Esophagus muscularis mucosa (tissue), 4 donors: Measurements from ENCODE around the gene SGK1. TPM values are rescaled to one million over a fixed set of nuclear protein-coding genes. Genes with fewer than 3 reads are reported as not detected.

Source experiments
- DNase-seq: peaks from one replicate; pipeline ENCODE4 v3.0.0-alpha.2; 2017; ENCODE audit errors: extremely low spot score
- H3K27ac ChIP-seq, 4 donors: fragments of 200-600 bp; sonication (generic); replicated peaks in 1 of 4; 1 replicate in 3 of 4; 2 replicates in 1 of 4; pipeline ENCODE4 v1.5.1; 2016 to 2019; ENCODE audit warnings: mild to moderate bottlenecking in 1 of 4
- H3K27me3 ChIP-seq, 4 donors: fragments of 200-600 bp; sonication (generic); one replicate each; pipeline versions ENCODE4 v1.5.1 to v1.6.0; 2016 to 2019
- H3K36me3 ChIP-seq, 4 donors: fragments of 200-600 bp; sonication (generic); one replicate each; pipeline ENCODE4 v1.5.1; 2016 to 2019
- H3K4me1 ChIP-seq, 4 donors: fragments of 200-600 bp; sonication (generic); one replicate each; pipeline ENCODE4 v1.5.1; 2016 to 2019
- H3K4me3 ChIP-seq, 4 donors: fragments of 200-600 bp; sonication (generic); 1 replicate in 2 of 4; 2 replicates in 2 of 4; pipeline ENCODE4 v1.5.1; 2016 to 2019; ENCODE audit warnings: mild to moderate bottlenecking in 4 of 4, moderate library complexity in 1 of 4
- H3K9me3 ChIP-seq, 4 donors: fragments of 200-600 bp; sonication (generic); 1 replicate in 3 of 4; 2 replicates in 1 of 4; pipeline ENCODE4 v1.5.1; 2016 to 2019
- EP300 ChIP-seq: sonication (generic); formaldehyde crosslinking; IDR thresholded peaks from one replicate; pipeline ENCODE4 v1.6.1; 2017; ENCODE audit warnings: antibody characterized with exemption
- POLR2A ChIP-seq: fragments of 450-650 bp; IDR thresholded peaks from one replicate; pipeline ENCODE4 v1.6.1; 2017; ENCODE audit warnings: antibody characterized with exemption, moderate library complexity, mild to moderate bottlenecking, low read depth
- POLR2AphosphoS5 ChIP-seq, 2 donors: sonication (generic); formaldehyde crosslinking; IDR thresholded peaks; one replicate each; pipeline ENCODE4 v1.6.1; 2017; ENCODE audit warnings: antibody characterized with exemption in 2 of 2
- WGBS: methylation state at CpG from one replicate; pipeline ENCODE4 v1.1.5; 2018; 5-methylcytosine and 5-hydroxymethylcytosine counted together
- intact Hi-C: fragments of 100-400 bp; cut with DNase I; formaldehyde crosslinking; loops from one replicate; pipeline ENCODE4 v1.15.1; 2023
- total RNA-seq, 4 donors: library from RNA; depleted of rRNA; stranded (reverse); fragments of >200 nt; gene quantifications; one replicate each; pipeline versions ENCODE4 v1.1.0 to v1.2.1, GENCODE V29; 2016
- TF ChIP-seq, protein P1 (sequence below), 3 experiments: fragments of 200-600 bp in 2 of 3; fragments of 450-650 bp in 1 of 3; sonication (generic) in 2 of 3; IDR thresholded peaks; one replicate each; pipeline ENCODE4 v1.5.1; 2017 to 2019; ENCODE audit warnings: antibody characterized with exemption in 3 of 3, mild to moderate bottlenecking in 2 of 3, moderate library complexity in 1 of 3

SGK1 gene
- total RNA-seq, 4 donors from 2014 or later = 30.7 to 52.8 (median 43.9) TPM

DNA sequence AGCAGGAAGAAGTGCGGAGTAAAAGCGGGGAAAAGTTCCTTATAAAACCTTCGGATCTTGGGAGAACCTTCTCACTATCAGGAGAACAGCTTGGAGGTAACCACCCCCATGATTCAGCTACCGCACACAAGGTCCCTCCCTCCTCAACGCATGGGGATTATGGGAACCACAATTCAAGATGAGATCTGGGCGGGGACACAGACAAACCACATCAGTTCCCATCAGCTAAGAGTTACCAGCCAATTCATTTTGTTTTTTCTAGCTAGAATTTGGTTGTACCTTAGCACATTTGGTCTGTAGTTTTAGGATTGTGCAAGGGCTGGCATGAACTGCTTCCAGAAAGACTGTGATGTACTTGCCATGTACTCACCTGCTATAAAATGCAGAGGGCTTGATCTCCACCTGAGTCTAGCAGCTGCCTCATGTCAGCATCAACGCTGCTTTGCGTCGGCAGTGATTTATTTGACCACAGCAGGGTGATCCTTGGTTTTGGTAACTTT, 170.8 kb downstream of the SGK1 start:
- no peak for DNase-seq

GRCh38 chr6:134146268-134147033, 171.5 kb downstream of the SGK1 start:
- Histone ChIP-seq H3K4me1 (no peaks in the 10 kb centered on the region), H3K36me3 (no peaks in the 10 kb centered on the region), H3K9me3 (no peaks in the 10 kb centered on the region), H3K4me3 (no peak overlapping the region), H3K27ac (no peak overlapping the region), H3K27me3 (no peaks in the 10 kb centered on the region)
- WGBS = 75% methylated on average over 7 of the region's 7 CpGs
- intact Hi-C loops = no loop called here
- TF ChIP-seq POLR2AphosphoS5 (IDR thresholded peaks at IDR 0.05) (no peak), EP300 (no peak), POLR2A (no peak)
- TF ChIP-seq, protein P1, sequence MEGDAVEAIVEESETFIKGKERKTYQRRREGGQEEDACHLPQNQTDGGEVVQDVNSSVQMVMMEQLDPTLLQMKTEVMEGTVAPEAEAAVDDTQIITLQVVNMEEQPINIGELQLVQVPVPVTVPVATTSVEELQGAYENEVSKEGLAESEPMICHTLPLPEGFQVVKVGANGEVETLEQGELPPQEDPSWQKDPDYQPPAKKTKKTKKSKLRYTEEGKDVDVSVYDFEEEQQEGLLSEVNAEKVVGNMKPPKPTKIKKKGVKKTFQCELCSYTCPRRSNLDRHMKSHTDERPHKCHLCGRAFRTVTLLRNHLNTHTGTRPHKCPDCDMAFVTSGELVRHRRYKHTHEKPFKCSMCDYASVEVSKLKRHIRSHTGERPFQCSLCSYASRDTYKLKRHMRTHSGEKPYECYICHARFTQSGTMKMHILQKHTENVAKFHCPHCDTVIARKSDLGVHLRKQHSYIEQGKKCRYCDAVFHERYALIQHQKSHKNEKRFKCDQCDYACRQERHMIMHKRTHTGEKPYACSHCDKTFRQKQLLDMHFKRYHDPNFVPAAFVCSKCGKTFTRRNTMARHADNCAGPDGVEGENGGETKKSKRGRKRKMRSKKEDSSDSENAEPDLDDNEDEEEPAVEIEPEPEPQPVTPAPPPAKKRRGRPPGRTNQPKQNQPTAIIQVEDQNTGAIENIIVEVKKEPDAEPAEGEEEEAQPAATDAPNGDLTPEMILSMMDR (IDR thresholded peaks at IDR 0.05) = no peak
- no peak for DNase-seq

More for the DNA sequence above, 170.8 kb downstream of the SGK1 start:
- Histone ChIP-seq H3K27me3 (no peaks in the 10 kb centered on the region), H3K36me3 (no peaks in the 10 kb centered on the region), H3K4me1 (no peaks in the 10 kb centered on the region), H3K9me3 (no peaks in the 10 kb centered on the region), H3K27ac (no peak overlapping the region), H3K4me3 (no peak overlapping the region)
- intact Hi-C loops = no loop called here
- 96% methylated on average over 9 of the region's 9 CpGs for WGBS
- TF ChIP-seq POLR2AphosphoS5 (IDR thresholded peaks at IDR 0.05) (no peak), POLR2A (no peak), EP300 (no peak)
- TF ChIP-seq, protein P1 (IDR thresholded peaks at IDR 0.05) = no peak

GRCh38 chr6:134145786-134146185, 172.1 kb downstream of the SGK1 start:
- WGBS = 68% methylated on average over 5 of the region's 5 CpGs
- no peak overlapping the region for H3K27ac ChIP-seq
- no peaks in the 10 kb centered on the region for H3K4me1 ChIP-seq
- no peak overlapping the region for H3K4me3 ChIP-seq
- DNase-seq = no peak
- H3K36me3 ChIP-seq = no peaks in the 10 kb centered on the region
- H3K27me3 ChIP-seq = no peaks in the 10 kb centered on the region
- no peak for TF ChIP-seq POLR2AphosphoS5 (IDR thresholded peaks at IDR 0.05)
- TF ChIP-seq, protein P1 (IDR thresholded peaks at IDR 0.05) = no peak
- TF ChIP-seq POLR2A = no peak
- no peak for TF ChIP-seq EP300
- H3K9me3 ChIP-seq = no peaks in the 10 kb centered on the region
- intact Hi-C loops = no loop called here

DNA sequence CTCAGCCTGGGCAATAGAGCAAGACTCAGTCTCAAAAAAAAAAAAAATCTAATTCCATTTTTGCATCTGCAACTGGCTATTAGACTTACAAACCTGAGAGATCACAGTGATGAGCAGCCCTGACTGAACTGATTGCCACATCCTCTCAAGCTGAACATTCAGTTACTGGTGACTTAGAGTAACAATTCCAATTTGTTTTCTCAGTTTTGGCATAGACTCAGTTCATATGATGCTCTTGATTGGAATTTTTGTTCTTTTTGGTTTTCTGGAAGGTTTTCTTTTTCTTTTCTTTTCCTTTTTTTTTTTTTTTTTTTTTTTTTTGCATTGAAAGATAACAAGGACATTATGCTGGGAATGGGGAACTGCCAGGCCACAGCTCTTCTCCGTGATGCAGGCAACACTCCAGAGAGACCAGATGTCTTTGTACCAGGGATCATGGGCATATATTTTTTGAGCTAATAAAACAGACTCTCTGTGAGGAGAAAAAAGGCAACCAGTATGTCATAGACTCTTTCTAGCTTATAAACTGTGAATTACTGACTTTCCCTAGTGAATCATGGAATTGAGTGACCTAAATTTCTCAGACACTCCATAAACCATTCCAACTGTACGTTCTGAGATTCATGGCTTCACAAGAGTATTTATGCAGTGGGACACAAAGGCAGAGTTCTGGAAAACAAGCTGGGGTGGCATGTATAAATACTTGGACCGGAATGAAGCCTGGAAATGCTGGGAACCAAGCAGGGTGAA, 179.5 kb downstream of the SGK1 start:
- no peaks in the 10 kb centered on the region for H3K36me3 ChIP-seq
- WGBS = 59% methylated on average over 3 of the region's 3 CpGs
- peaks cover 0 to 15% (median 3%) of the 10 kb centered on the region in 4 donors for H3K4me1 ChIP-seq
- no peak overlapping the region for H3K4me3 ChIP-seq
- H3K9me3 ChIP-seq = no peaks in the 10 kb centered on the region
- no peaks in the 10 kb centered on the region for H3K27me3 ChIP-seq
- peak overlapping the region in 1 of 4 donors; percentile 27 for H3K27ac ChIP-seq
- DNase-seq = no peak
- no peak for TF ChIP-seq EP300
- peak in 1 of 2 donors; percentile 20 for TF ChIP-seq POLR2AphosphoS5 (IDR thresholded peaks at IDR 0.05)
- intact Hi-C loops = no loop called here

DNA sequence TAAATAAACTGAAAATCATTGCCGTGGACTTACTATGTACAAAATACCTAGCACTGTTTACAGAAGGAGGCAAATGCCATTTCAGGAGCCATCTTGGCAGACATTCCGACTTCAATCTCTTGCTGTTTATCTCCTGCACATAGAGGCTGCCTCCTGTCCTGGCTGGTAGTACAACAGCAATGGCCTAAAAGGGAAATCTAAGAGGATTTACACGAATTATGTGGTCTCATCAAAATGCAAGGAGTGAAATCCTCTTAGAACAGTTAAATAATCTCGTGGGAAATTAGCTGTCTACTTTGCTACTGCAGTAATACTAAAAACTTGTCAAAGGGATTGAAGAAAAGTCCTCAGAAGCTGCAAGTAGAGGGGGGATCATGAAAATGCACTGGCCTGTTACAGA, 183.3 kb downstream of the SGK1 start:
- WGBS = 47% methylated on average over 4 of the region's 4 CpGs
- intact Hi-C loops = no loop called here

More for the DNA sequence above, 183.3 kb downstream of the SGK1 start:
- H3K9me3 ChIP-seq = no peaks in the 10 kb centered on the region
- no peak overlapping the region for H3K27ac ChIP-seq
- H3K36me3 ChIP-seq = no peaks in the 10 kb centered on the region
- no peak for TF ChIP-seq POLR2AphosphoS5 (IDR thresholded peaks at IDR 0.05)
- no peak for TF ChIP-seq EP300
- TF ChIP-seq, protein P1 (IDR thresholded peaks at IDR 0.05) = no peak
- TF ChIP-seq POLR2A = no peak
- DNase-seq = no peak
- H3K4me1 ChIP-seq = peaks cover 0 to 23% (median 3%) of the 10 kb centered on the region in 4 donors
- H3K4me3 ChIP-seq = no peak overlapping the region
- H3K27me3 ChIP-seq = no peaks in the 10 kb centered on the region
